ENCODE measurements around the gene ARHGAP44.

ARHGAP44 gene

DNA sequence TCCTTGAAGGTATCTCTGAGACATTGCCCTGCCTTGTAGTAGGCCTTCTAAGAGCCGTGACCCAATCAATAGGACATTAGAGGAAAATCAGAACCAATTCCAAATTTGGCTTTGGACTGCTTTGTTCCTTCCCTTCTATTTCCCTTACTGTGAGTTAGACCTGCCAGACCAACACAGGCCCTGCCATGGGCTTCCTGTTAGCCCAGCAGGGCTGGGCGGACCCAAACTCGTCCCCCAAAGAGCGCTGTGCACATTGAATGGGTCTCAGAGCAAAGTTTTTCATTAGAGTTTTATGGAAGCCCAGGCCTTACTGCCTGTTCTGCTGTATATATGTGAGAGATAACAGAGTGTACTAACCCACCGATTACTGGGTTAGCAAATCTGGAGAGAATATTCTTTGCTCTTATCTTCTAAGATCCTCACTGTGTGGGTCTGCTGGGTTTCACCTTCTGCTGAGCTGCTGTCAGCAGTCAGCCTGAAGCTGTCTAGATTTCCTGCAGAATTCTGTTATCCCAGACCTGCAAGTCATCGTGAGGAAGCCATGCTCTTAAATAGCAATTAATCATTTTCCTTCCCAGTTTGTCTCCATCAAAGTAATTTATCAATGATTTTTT is 5.7 kb downstream of the ARHGAP44 start:
- TF ChIP-seq ZFX (IDR thresholded peaks at IDR 0.05; ENCODE audit: borderline replicate concordance) = no peak
- TF ChIP-seq, protein P1, sequence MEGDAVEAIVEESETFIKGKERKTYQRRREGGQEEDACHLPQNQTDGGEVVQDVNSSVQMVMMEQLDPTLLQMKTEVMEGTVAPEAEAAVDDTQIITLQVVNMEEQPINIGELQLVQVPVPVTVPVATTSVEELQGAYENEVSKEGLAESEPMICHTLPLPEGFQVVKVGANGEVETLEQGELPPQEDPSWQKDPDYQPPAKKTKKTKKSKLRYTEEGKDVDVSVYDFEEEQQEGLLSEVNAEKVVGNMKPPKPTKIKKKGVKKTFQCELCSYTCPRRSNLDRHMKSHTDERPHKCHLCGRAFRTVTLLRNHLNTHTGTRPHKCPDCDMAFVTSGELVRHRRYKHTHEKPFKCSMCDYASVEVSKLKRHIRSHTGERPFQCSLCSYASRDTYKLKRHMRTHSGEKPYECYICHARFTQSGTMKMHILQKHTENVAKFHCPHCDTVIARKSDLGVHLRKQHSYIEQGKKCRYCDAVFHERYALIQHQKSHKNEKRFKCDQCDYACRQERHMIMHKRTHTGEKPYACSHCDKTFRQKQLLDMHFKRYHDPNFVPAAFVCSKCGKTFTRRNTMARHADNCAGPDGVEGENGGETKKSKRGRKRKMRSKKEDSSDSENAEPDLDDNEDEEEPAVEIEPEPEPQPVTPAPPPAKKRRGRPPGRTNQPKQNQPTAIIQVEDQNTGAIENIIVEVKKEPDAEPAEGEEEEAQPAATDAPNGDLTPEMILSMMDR (IDR thresholded peaks at IDR 0.05) = no peak
- H3K27ac ChIP-seq = no peak overlapping the region

DNA sequence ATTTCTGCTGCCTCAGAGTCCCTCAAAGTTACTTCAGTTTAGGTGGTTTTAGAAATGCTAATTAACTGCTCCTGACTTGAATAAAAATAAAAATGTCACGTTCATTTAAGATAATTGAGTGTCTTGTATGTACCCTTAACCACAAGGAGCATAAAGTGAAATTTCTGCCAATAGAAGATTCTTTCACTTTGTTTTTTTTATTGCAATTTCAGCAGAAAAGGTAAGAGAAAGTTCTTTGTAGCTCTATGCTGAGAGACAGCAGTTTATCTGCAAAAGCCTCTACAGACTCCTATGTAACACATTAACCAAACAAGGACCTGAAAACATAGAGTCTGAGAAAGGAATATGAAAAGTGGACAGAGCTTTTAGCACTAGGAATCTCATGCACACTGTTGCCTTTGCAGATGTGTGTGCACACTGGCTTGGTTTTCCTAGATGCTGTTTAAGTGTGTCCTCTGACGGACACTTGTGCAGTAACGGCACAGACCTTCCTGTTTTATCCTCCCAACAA is 11.6 kb downstream of the ARHGAP44 start:
- no peak for TF ChIP-seq ZFX (IDR thresholded peaks at IDR 0.05; ENCODE audit: borderline replicate concordance)
- TF ChIP-seq, protein P1 (IDR thresholded peaks at IDR 0.05) = no peak
- H3K27ac ChIP-seq = no peak overlapping the region

GRCh38 chr17:12806630-12807029 is 17.3 kb downstream of the ARHGAP44 start:
- TF ChIP-seq, protein P1 (IDR thresholded peaks at IDR 0.05) = no peak
- no peak for TF ChIP-seq ZFX (IDR thresholded peaks at IDR 0.05; ENCODE audit: borderline replicate concordance)

DNA sequence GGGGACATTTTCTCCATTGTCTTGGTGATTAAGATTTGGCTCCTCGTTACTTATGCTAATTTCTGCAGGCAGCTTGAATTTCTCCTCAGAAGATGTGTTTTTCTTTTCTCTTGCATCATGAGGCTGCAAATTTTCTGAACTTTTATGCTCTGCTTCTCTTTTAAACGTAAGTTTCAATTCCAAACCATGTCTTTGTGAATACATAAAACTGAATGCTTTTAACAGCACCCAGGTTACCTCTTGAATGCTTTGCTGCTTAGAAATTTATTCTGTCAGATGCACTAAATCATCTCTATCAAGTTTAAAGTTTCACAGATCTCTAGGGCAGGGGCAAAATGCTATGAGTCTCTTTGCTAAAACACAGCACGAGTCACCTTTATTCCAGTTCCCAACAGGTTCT is 19.4 kb downstream of the ARHGAP44 start:
- TF ChIP-seq, protein P1 (IDR thresholded peaks at IDR 0.05) = no peak
- TF ChIP-seq ZFX (IDR thresholded peaks at IDR 0.05; ENCODE audit: borderline replicate concordance) = no peak
- no peak overlapping the region for H3K27ac ChIP-seq

More at GRCh38 chr17:12806630-12807029, 17.3 kb downstream of the ARHGAP44 start:
- no peak overlapping the region for H3K27ac ChIP-seq

GRCh38 chr17:12812877-12813276 is 23.6 kb downstream of the ARHGAP44 start:
- no peak overlapping the region for H3K27ac ChIP-seq
- TF ChIP-seq, protein P1 (IDR thresholded peaks at IDR 0.05) = no peak
- no peak for TF ChIP-seq ZFX (IDR thresholded peaks at IDR 0.05; ENCODE audit: borderline replicate concordance)

- H3K27ac ChIP-seq = no peak overlapping the region
- TF ChIP-seq, protein P1 (IDR thresholded peaks at IDR 0.05) = no peak
- no peak for TF ChIP-seq ZFX (IDR thresholded peaks at IDR 0.05; ENCODE audit: borderline replicate concordance)
These were observed 24.4 kb downstream of the ARHGAP44 start for GRCh38 chr17:12813664-12814063.

- H3K27ac ChIP-seq = no peak overlapping the region
- TF ChIP-seq ZFX (IDR thresholded peaks at IDR 0.05; ENCODE audit: borderline replicate concordance) = no peak
- TF ChIP-seq, protein P1 (IDR thresholded peaks at IDR 0.05) = no peak
These were observed 25.4 kb downstream of the ARHGAP44 start for GRCh38 chr17:12814718-12815117.

Data from 22Rv1 (cell line).